Loucy (cell line): ENCODE measurements around the gene ANKRD23.

Experiments used
- H2AFZ ChIP-seq: fragments of 200-600 bp; sonication (generic); 2 replicates; pipeline ENCODE4 v1.6.0; 2016; ENCODE audit warnings: antibody characterized with exemption, mild to moderate bottlenecking, low read length, moderate library complexity
- H3F3A ChIP-seq: fragments of 200-600 bp; 2 replicates; pipeline ENCODE4 v1.6.0; 2016; ENCODE audit warnings: antibody characterized with exemption, low read depth, mild to moderate bottlenecking
- H3K27me3 ChIP-seq: fragments of 200-600 bp; sonication (generic); 2 replicates; pipeline ENCODE4 v1.6.1; 2014; ENCODE audit warnings: low read length, mild to moderate bottlenecking; ENCODE audit not compliant: insufficient read depth, poor library complexity, severe bottlenecking
- H3K36me3 ChIP-seq: fragments of 200-600 bp; sonication (generic); 2 replicates; pipeline ENCODE4 v1.6.1; 2016; ENCODE audit warnings: low read length; ENCODE audit not compliant: insufficient read depth
- H3K4me1 ChIP-seq: fragments of 200-600 bp; sonication (generic); 2 replicates; pipeline ENCODE4 v1.5.1; 2014; ENCODE audit warnings: low read length, mild to moderate bottlenecking; ENCODE audit not compliant: insufficient read depth, poor library complexity, severe bottlenecking
- H3K4me2 ChIP-seq: fragments of 200-600 bp; sonication (generic); 2 replicates; pipeline ENCODE4 v1.6.0; 2014; ENCODE audit warnings: antibody characterized with exemption, low read length, low read depth, mild to moderate bottlenecking; ENCODE audit not compliant: poor library complexity, severe bottlenecking
- H3K4me3 ChIP-seq: fragments of 200-600 bp; sonication (generic); 2 replicates; pipeline ENCODE4 v1.5.1; 2014; ENCODE audit warnings: low read length, mild to moderate bottlenecking, mixed read lengths; ENCODE audit not compliant: poor library complexity, severe bottlenecking
- H3K79me2 ChIP-seq: fragments of 200-600 bp; sonication (generic); 2 replicates; pipeline ENCODE4 v1.6.1; 2014; ENCODE audit warnings: low read length; ENCODE audit not compliant: insufficient read depth
- H3K9ac ChIP-seq: fragments of 200-600 bp; sonication (generic); 2 replicates; pipeline ENCODE4 v1.6.0; 2014; ENCODE audit warnings: mild to moderate bottlenecking, low read depth, low read length, moderate library complexity; ENCODE audit not compliant: poor library complexity, severe bottlenecking
- H3K9me2 ChIP-seq: fragments of 200-600 bp; sonication (generic); replicated peaks from 2 replicates; pipeline ENCODE4 v1.6.1; 2016; ENCODE audit warnings: low read depth, low read length, mixed read lengths
- H3K9me3 ChIP-seq: fragments of 200-600 bp; sonication (generic); 2 replicates; pipeline ENCODE4 v1.6.1; 2014; ENCODE audit warnings: mild to moderate bottlenecking, antibody characterized with exemption, low read length, low read depth; ENCODE audit not compliant: insufficient read depth
- H4K20me1 ChIP-seq: fragments of 200-600 bp; sonication (generic); 2 replicates; pipeline ENCODE4 v1.6.0; 2014; ENCODE audit warnings: antibody characterized with exemption, low read length, mild to moderate bottlenecking; ENCODE audit not compliant: insufficient read depth, poor library complexity, severe bottlenecking
- EZH2phosphoT487 ChIP-seq: fragments of 200-600 bp; IDR thresholded peaks from 2 replicates; pipeline ENCODE4 v1.6.1; 2018; ENCODE audit warnings: antibody characterized with exemption, mild to moderate bottlenecking, moderate library complexity, borderline replicate concordance
- TF ChIP-seq, protein P1 (sequence below): fragments of 200-600 bp; sonication (generic); conservative IDR thresholded peaks from 2 replicates; pipeline ENCODE4 v1.5.1; 2014; ENCODE audit warnings: mild to moderate bottlenecking, antibody characterized with exemption, low read length

Gene ANKRD23

DNA sequence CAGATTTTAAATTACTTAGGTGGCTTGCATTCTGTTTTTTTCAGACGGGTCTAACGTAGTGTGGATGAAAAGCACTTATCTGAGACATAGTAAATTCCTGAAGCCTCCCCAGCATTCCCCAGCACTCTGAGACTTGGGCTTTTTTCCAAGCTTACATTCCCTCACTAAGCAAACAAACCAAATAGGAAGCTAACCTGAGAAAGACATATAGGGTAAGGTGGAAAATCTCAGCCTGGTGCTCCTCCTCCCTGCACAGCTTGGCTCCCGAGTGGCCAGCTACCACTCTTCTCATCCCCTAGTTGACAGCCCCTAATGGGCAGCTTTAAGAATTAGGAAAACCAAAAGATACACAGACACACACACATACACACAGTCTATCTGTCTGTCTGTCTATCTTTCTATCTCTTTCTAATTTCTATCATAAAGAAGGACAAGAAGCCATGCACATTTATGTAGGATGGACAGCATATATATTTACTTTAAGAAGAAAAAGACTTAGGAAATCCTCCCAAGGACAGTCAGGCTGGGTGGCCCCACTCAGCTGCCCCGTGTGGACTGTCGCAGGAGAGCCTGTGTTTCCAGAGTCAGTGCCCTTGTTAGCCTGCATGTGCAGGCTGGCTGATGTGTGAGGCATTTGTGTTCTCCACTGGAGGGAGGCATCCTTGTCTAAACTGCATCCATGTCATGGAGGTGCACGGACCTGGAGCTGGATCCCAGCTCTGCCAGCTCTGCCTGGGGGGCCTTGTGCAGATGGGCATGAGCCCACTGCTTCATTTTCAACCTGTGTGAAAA lies 19.5 kb downstream of the ANKRD23 start:
- Histone ChIP-seq H3K9ac (no peak overlapping the region), H3K9me2 (no peaks in the 10 kb centered on the region), H3K4me2 (no peak overlapping the region), H3F3A (no peaks in the 10 kb centered on the region), H2AFZ (no peak overlapping the region), H3K79me2 (peaks cover 50% of the 10 kb centered on the region), H3K9me3 (no peaks in the 10 kb centered on the region), H3K4me3 (no peak overlapping the region), H3K4me1 (peaks cover 28% of the 10 kb centered on the region), H3K36me3 (peaks cover 54% of the 10 kb centered on the region), H3K27me3 (no peaks in the 10 kb centered on the region), H4K20me1 (peaks cover 48% of the 10 kb centered on the region)
- no peak for TF ChIP-seq EZH2phosphoT487
- TF ChIP-seq, protein P1, sequence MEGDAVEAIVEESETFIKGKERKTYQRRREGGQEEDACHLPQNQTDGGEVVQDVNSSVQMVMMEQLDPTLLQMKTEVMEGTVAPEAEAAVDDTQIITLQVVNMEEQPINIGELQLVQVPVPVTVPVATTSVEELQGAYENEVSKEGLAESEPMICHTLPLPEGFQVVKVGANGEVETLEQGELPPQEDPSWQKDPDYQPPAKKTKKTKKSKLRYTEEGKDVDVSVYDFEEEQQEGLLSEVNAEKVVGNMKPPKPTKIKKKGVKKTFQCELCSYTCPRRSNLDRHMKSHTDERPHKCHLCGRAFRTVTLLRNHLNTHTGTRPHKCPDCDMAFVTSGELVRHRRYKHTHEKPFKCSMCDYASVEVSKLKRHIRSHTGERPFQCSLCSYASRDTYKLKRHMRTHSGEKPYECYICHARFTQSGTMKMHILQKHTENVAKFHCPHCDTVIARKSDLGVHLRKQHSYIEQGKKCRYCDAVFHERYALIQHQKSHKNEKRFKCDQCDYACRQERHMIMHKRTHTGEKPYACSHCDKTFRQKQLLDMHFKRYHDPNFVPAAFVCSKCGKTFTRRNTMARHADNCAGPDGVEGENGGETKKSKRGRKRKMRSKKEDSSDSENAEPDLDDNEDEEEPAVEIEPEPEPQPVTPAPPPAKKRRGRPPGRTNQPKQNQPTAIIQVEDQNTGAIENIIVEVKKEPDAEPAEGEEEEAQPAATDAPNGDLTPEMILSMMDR = no peak

- H3K4me1 ChIP-seq = peaks cover 39% of the 10 kb centered on the region
- no peaks in the 10 kb centered on the region for H3K9me3 ChIP-seq
- peaks cover 61% of the 10 kb centered on the region for H3K79me2 ChIP-seq
- TF ChIP-seq EZH2phosphoT487 = no peak
- TF ChIP-seq, protein P1 = no peak
- peaks cover 58% of the 10 kb centered on the region for H4K20me1 ChIP-seq
- no peak overlapping the region for H3K4me2 ChIP-seq
- no peaks in the 10 kb centered on the region for H3F3A ChIP-seq
- H2AFZ ChIP-seq = no peak overlapping the region
- peaks cover 46% of the 10 kb centered on the region for H3K36me3 ChIP-seq
- H3K9me2 ChIP-seq = no peaks in the 10 kb centered on the region
- no peaks in the 10 kb centered on the region for H3K27me3 ChIP-seq
- H3K4me3 ChIP-seq = no peak overlapping the region
- H3K9ac ChIP-seq = peak overlapping the region; percentile 21
Measured at GRCh38 chr2:96823198-96823597, 20.6 kb downstream of the ANKRD23 start.

GRCh38 chr2:96822786-96823185 lies 21.0 kb downstream of the ANKRD23 start:
- no peak overlapping the region for H3K4me3 ChIP-seq
- H3K36me3 ChIP-seq = peaks cover 41% of the 10 kb centered on the region
- no peak overlapping the region for H3K9ac ChIP-seq
- no peak overlapping the region for H2AFZ ChIP-seq
- peak overlapping the region; percentile 47 for H3K4me2 ChIP-seq
- TF ChIP-seq EZH2phosphoT487 = no peak
- H4K20me1 ChIP-seq = peaks cover 62% of the 10 kb centered on the region
- no peaks in the 10 kb centered on the region for H3K9me3 ChIP-seq
- H3K79me2 ChIP-seq = peaks cover 65% of the 10 kb centered on the region
- peaks cover 43% of the 10 kb centered on the region for H3K4me1 ChIP-seq
- H3F3A ChIP-seq = no peaks in the 10 kb centered on the region
- no peaks in the 10 kb centered on the region for H3K27me3 ChIP-seq
- no peaks in the 10 kb centered on the region for H3K9me2 ChIP-seq
